ENCODE results near the gene ETV2. TPM values are rescaled to one million over a fixed set of nuclear protein-coding genes. Genes with fewer than 3 reads are reported as not detected.

Gene ETV2
- total and polyA plus RNA-seq, 4 donors = 0.17 to 1.8 (median 1.1) TPM

DNA sequence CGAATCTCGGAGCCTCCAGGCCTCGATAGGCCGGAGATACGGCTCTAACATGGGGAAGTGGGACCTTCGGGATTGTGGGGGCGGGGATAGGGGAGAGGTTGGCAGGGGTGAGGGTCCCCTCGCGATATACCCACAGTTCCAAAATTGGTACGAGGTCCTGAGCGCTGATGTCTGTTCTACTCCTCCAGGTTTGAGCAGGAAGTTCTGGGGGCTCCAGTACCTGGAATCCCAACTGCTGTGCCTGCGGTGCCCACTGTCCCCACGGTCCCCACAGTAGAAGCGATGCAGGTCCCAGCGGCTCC, 12.3 kb upstream of the ETV2 start:
- peak overlapping the region; percentile 66 to 90 for H3K9ac ChIP-seq (ENCODE audit: low read depth in 1 of 2, low read length in 2 of 2)
- peak overlapping the region; percentile 76 to 79 for H3K27ac ChIP-seq (ENCODE audit: low read depth in 1 of 2, low read length in 2 of 2)
- no peaks in the 10 kb centered on the region for H3K27me3 ChIP-seq (ENCODE audit: control insufficient read depth in 4 of 4, insufficient read depth in 4 of 4, low read length in 3 of 4)
- WGBS = 4% methylated on average over 15 of the region's 15 CpGs
- no peaks in the 10 kb centered on the region for H3K9me3 ChIP-seq (ENCODE audit: control insufficient read depth in 4 of 4, low read length in 3 of 4)
- H3K4me1 ChIP-seq (ENCODE audit: control insufficient read depth in 4 of 4, insufficient read depth in 4 of 4, low read length in 3 of 4) = peaks cover 0 to 17% (median 9%) of the 10 kb centered on the region in 4 donors
- peak overlapping the region; percentile 80 to 90 (median 85) for H3K4me3 ChIP-seq (ENCODE audit: low read depth in 1 of 3, low read length in 3 of 3)
- DNase-seq (ENCODE audit: low spot score) = no peak
- H3K36me3 ChIP-seq (ENCODE audit: control insufficient read depth in 4 of 4, insufficient read depth in 3 of 4, low read depth in 1 of 4, low read length in 3 of 4) = peaks cover 9 to 38% (median 26%) of the 10 kb centered on the region in 4 donors
- TF ChIP-seq, protein P1, sequence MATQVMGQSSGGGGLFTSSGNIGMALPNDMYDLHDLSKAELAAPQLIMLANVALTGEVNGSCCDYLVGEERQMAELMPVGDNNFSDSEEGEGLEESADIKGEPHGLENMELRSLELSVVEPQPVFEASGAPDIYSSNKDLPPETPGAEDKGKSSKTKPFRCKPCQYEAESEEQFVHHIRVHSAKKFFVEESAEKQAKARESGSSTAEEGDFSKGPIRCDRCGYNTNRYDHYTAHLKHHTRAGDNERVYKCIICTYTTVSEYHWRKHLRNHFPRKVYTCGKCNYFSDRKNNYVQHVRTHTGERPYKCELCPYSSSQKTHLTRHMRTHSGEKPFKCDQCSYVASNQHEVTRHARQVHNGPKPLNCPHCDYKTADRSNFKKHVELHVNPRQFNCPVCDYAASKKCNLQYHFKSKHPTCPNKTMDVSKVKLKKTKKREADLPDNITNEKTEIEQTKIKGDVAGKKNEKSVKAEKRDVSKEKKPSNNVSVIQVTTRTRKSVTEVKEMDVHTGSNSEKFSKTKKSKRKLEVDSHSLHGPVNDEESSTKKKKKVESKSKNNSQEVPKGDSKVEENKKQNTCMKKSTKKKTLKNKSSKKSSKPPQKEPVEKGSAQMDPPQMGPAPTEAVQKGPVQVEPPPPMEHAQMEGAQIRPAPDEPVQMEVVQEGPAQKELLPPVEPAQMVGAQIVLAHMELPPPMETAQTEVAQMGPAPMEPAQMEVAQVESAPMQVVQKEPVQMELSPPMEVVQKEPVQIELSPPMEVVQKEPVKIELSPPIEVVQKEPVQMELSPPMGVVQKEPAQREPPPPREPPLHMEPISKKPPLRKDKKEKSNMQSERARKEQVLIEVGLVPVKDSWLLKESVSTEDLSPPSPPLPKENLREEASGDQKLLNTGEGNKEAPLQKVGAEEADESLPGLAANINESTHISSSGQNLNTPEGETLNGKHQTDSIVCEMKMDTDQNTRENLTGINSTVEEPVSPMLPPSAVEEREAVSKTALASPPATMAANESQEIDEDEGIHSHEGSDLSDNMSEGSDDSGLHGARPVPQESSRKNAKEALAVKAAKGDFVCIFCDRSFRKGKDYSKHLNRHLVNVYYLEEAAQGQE (IDR thresholded peaks at IDR 0.05) = no peak
- TF ChIP-seq, protein P2, sequence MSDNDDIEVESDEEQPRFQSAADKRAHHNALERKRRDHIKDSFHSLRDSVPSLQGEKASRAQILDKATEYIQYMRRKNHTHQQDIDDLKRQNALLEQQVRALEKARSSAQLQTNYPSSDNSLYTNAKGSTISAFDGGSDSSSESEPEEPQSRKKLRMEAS (IDR thresholded peaks at IDR 0.05) = no peak
- TF ChIP-seq GABPA (IDR thresholded peaks at IDR 0.05 in 1 of 2, conservative IDR thresholded peaks at IDR 0.05 in 1 of 2) (no peak), RAD21 (IDR thresholded peaks at IDR 0.05) (no peak)

DNA sequence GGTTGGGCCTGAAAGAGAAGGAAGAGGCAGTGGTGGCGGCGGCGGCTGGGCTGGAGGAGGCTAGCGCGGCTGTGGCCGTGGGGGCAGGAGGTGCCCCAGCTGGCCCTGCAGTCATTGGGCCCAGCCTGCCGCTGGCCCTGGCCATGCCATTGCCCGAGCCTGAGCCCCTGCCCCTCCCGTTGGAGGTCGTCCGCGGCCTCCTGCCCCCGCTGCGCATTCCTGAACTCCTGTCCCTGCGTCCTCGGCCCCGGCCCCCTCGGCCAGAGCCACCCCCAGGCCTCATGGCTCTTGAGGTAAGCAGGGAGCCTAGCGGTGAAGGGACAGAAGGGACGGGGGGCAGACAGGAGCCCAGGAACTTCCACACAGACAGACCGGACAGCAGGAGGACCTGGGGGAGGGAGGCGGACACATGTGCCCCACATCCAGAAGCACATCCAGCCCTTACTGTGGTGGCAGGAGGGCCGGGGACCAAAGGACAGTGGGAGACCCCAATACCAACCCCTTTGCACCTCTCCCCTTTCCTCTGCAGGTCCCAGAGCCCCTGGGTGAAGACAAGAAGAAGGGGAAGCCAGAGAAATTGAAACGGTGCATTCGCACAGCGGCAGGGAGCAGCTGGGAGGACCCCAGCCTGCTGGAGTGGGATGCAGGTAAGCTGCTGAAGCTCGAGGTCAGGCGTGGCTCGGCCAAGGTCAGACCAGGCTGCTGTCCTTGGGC, 7.7 kb upstream of the ETV2 start:
- peaks cover 0 to 12% (median 6%) of the 10 kb centered on the region in 4 donors for H3K4me1 ChIP-seq (ENCODE audit: control insufficient read depth in 4 of 4, insufficient read depth in 4 of 4, low read length in 3 of 4)
- no peak for TF ChIP-seq SP1 (IDR thresholded peaks at IDR 0.05)
- H3K4me3 ChIP-seq (ENCODE audit: low read depth in 1 of 3, low read length in 3 of 3) = no peak overlapping the region
- H3K27ac ChIP-seq (ENCODE audit: low read depth in 1 of 2, low read length in 2 of 2) = no peak overlapping the region
- no peak for DNase-seq (ENCODE audit: low spot score)
- no peaks in the 10 kb centered on the region for H3K9me3 ChIP-seq (ENCODE audit: control insufficient read depth in 4 of 4, low read length in 3 of 4)
- H3K27me3 ChIP-seq (ENCODE audit: control insufficient read depth in 4 of 4, insufficient read depth in 4 of 4, low read length in 3 of 4) = no peaks in the 10 kb centered on the region
- peaks cover 16 to 60% (median 40%) of the 10 kb centered on the region in 4 donors for H3K36me3 ChIP-seq (ENCODE audit: control insufficient read depth in 4 of 4, insufficient read depth in 3 of 4, low read depth in 1 of 4, low read length in 3 of 4)
- H3K9ac ChIP-seq (ENCODE audit: low read depth in 1 of 2, low read length in 2 of 2) = no peak overlapping the region
- WGBS = 95% methylated on average over 29 of the region's 29 CpGs

DNA sequence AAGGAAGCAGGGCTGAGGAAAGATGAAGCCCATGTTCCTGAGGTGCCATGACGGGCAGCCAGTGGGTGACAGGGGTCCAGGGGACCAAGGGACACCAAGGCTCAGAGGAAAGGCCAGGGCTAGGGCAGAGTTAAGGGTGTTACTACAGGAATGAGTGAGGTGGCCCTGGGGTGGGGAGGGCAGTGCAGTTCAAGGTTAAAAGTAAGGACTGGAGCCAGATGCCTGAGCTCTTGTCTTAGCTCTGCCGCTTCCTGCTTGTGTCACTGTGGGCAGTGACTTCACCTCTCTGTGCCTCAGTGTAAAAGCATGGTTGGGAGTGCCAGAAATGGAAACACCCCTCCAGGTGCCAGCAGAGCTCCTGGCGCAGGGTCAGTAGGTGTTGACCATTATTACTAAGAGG, 4.9 kb upstream of the ETV2 start:
- Histone ChIP-seq H3K4me3 (ENCODE audit: low read depth in 1 of 3, low read length in 3 of 3) (no peak overlapping the region), H3K9me3 (ENCODE audit: control insufficient read depth in 4 of 4, low read length in 3 of 4) (no peaks in the 10 kb centered on the region), H3K27ac (ENCODE audit: low read depth in 1 of 2, low read length in 2 of 2) (no peak overlapping the region), H3K27me3 (ENCODE audit: control insufficient read depth in 4 of 4, insufficient read depth in 4 of 4, low read length in 3 of 4) (no peaks in the 10 kb centered on the region), H3K4me1 (ENCODE audit: control insufficient read depth in 4 of 4, insufficient read depth in 4 of 4, low read length in 3 of 4) (no peaks in the 10 kb centered on the region), H3K9ac (ENCODE audit: low read depth in 1 of 2, low read length in 2 of 2) (no peak overlapping the region), H3K36me3 (ENCODE audit: control insufficient read depth in 4 of 4, insufficient read depth in 3 of 4, low read depth in 1 of 4, low read length in 3 of 4) (peaks cover 14 to 48% (median 31%) of the 10 kb centered on the region in 4 donors)
- no peak for DNase-seq (ENCODE audit: low spot score)
- TF ChIP-seq, protein P1 (IDR thresholded peaks at IDR 0.05) = no peak
- TF ChIP-seq HNF4G (IDR thresholded peaks at IDR 0.05) (no peak), NR2F2 (IDR thresholded peaks at IDR 0.05) (no peak), JUND (IDR thresholded peaks at IDR 0.05) (no peak), RXRA (IDR thresholded peaks at IDR 0.05) (no peak), FOXA2 (IDR thresholded peaks at IDR 0.05) (no peak), RAD21 (IDR thresholded peaks at IDR 0.05) (no peak)
- 95% methylated on average over 3 of the region's 3 CpGs for WGBS

Data from liver (tissue), 9 donors.